CD14-positive monocyte (primary cell): ENCODE results near the gene CMTM3. TPM values are rescaled to one million over a fixed set of nuclear protein-coding genes. Genes with fewer than 3 reads are reported as not detected.
A peak's percentile ranks its signal among the peaks of the same experiment; 100 is the strongest.

Source experiments
- DNase-seq, 3 donors: peaks; one replicate each; pipeline ENCODE4 v3.0.0-alpha.2; 2011 to 2022
- H2AFZ ChIP-seq: 2 replicates; pipeline ENCODE4 v1.6.0; 2012; ENCODE audit warnings: mild to moderate bottlenecking, low read depth, low read length, inconsistent platforms; ENCODE audit not compliant: insufficient read depth, poor library complexity, severe bottlenecking
- H3K27ac ChIP-seq, 2 donors: 1 replicate in 1 of 2; 2 replicates in 1 of 2; pipeline ENCODE4 v1.5.1; 2012 to 2013; ENCODE audit warnings: low read length in 2 of 2, control low read depth in 1 of 2, inconsistent platforms in 1 of 2, low read depth in 1 of 2, mild to moderate bottlenecking in 1 of 2
- H3K27me3 ChIP-seq, 2 donors: one replicate each; pipeline versions ENCODE4 v1.6.0 to v1.6.1; 2011 to 2013; ENCODE audit warnings: low read length in 2 of 2; ENCODE audit not compliant: control insufficient read depth in 2 of 2, insufficient read depth in 2 of 2
- H3K36me3 ChIP-seq, 2 donors: replicated peaks in 1 of 2; 1 replicate in 1 of 2; 2 replicates in 1 of 2; pipeline versions ENCODE4 v1.5.1 to v1.6.1; 2012 to 2013; ENCODE audit warnings: low read length in 2 of 2, control low read depth in 1 of 2, inconsistent platforms in 1 of 2, mild to moderate bottlenecking in 1 of 2; ENCODE audit not compliant: insufficient read depth in 2 of 2, control insufficient read depth in 1 of 2
- H3K4me1 ChIP-seq, 2 donors: 1 replicate in 1 of 2; 2 replicates in 1 of 2; pipeline versions ENCODE4 v1.5.1 to v1.6.1; 2012 to 2013; ENCODE audit warnings: low read length in 2 of 2, control low read depth in 1 of 2, inconsistent platforms in 1 of 2, mild to moderate bottlenecking in 1 of 2, moderate library complexity in 1 of 2; ENCODE audit not compliant: insufficient read depth in 2 of 2, control insufficient read depth in 1 of 2
- H3K4me2 ChIP-seq: replicated peaks from 2 replicates; pipeline ENCODE3; 2012; ENCODE audit warnings: low read length, moderate library complexity, mild to moderate bottlenecking; ENCODE audit not compliant: poor library complexity, severe bottlenecking; ENCODE audit errors: extremely low read depth
- H3K4me3 ChIP-seq, 3 experiments: fragments of 200-600 bp in 1 of 3; sonication (generic) in 1 of 3; replicated peaks in 1 of 3; 1 replicate in 2 of 3; 2 replicates in 1 of 3; pipeline ENCODE4 v1.5.1; 2011 to 2013; ENCODE audit warnings: low read length in 3 of 3, mild to moderate bottlenecking in 3 of 3, control low read depth in 2 of 3, low read depth in 2 of 3, inconsistent platforms in 1 of 3, moderate library complexity in 1 of 3
- H3K79me2 ChIP-seq: 2 replicates; pipeline ENCODE4 v1.6.0; 2012; ENCODE audit warnings: mild to moderate bottlenecking, control low read depth, inconsistent platforms, low read length, moderate library complexity; ENCODE audit not compliant: insufficient read depth
- H3K9ac ChIP-seq: 2 replicates; pipeline ENCODE4 v1.6.0; 2017; ENCODE audit warnings: low read length, mild to moderate bottlenecking; ENCODE audit not compliant: insufficient read depth, poor library complexity, severe bottlenecking
- H3K9me3 ChIP-seq, 2 donors: replicated peaks in 1 of 2; 1 replicate in 1 of 2; 2 replicates in 1 of 2; pipeline versions ENCODE4 v1.5.1 to v1.6.1; 2012 to 2013; ENCODE audit warnings: low read length in 2 of 2, control low read depth in 1 of 2; ENCODE audit not compliant: control insufficient read depth in 1 of 2, insufficient read depth in 1 of 2
- H4K20me1 ChIP-seq: 2 replicates; pipeline ENCODE4 v1.6.0; 2012; ENCODE audit warnings: mild to moderate bottlenecking, low read length, control low read depth, moderate library complexity; ENCODE audit not compliant: insufficient read depth
- H3K27ac Mint-ChIP-seq, 7 donors: one replicate each; pipeline ENCODE4 v1.8.0; 2020; ENCODE audit warnings: mild to moderate bottlenecking in 7 of 7, mixed read lengths in 7 of 7, moderate library complexity in 6 of 7, inconsistent platforms in 2 of 7
- H3K27me3 Mint-ChIP-seq, 3 donors: one replicate each; pipeline ENCODE4 v1.8.0; 2021 to 2022; ENCODE audit warnings: low read depth in 3 of 3, mild to moderate bottlenecking in 3 of 3, mixed read lengths in 3 of 3, moderate library complexity in 3 of 3, inconsistent platforms in 1 of 3
- H3K36me3 Mint-ChIP-seq, 2 donors: one replicate each; pipeline ENCODE4 v1.8.0; 2020; ENCODE audit warnings: mixed read lengths in 2 of 2, inconsistent platforms in 1 of 2, mild to moderate bottlenecking in 1 of 2
- H3K4me1 Mint-ChIP-seq: one replicate; pipeline ENCODE4 v1.8.0; 2020; ENCODE audit warnings: mild to moderate bottlenecking, mixed read lengths
- H3K4me3 Mint-ChIP-seq, 2 donors: one replicate each; pipeline ENCODE4 v1.8.0; 2020; ENCODE audit warnings: mild to moderate bottlenecking in 2 of 2, mixed read lengths in 2 of 2, moderate library complexity in 1 of 2
- H3K9me3 Mint-ChIP-seq, 7 donors: one replicate each; pipeline ENCODE4 v1.8.0; 2020 to 2022; ENCODE audit warnings: mixed read lengths in 7 of 7, mild to moderate bottlenecking in 6 of 7, moderate library complexity in 6 of 7, inconsistent platforms in 2 of 7
- CTCF ChIP-seq: fragments of 200-600 bp; IDR thresholded peaks from one replicate; pipeline ENCODE4 v1.8.0; 2022; ENCODE audit warnings: antibody characterized with exemption, mild to moderate bottlenecking
- WGBS: methylation state at CpG from one replicate; pipeline ENCODE4 v1.1.5; 2013; ENCODE audit warnings: missing lambda C conversion rate; ENCODE audit not compliant: insufficient coverage; 5-methylcytosine and 5-hydroxymethylcytosine counted together
- intact Hi-C, 2 donors: fragments of 100-400 bp; cut with micrococcal nuclease; formaldehyde crosslinking; loops; one replicate each; pipeline versions ENCODE4 v1.15.0 to v1.15.1; 2023
- polyA plus RNA-seq, 3 donors: library from polyadenylated mRNA; depleted of rRNA in 1 of 3; unstranded in 2 of 3; stranded (reverse) in 1 of 3; fragments of 300-500 nt in 2 of 3; fragments of >200 nt in 1 of 3; fragmentation: Illumina TruSeq in 2 of 3; gene quantifications; 1 replicate in 2 of 3; 2 replicates in 1 of 3; pipeline ENCODE4 v1.2.3, GENCODE V29; 2012 to 2021

The CMTM3 gene
- polyA plus RNA-seq, 3 donors: 125 to 131 (median 126) TPM

GRCh38 chr16:66653581-66654350 is 49.3 kb downstream of the CMTM3 start:
- Histone ChIP-seq H3K27ac (peak overlapping the region; percentile 55 to 71), H3K4me1 (peaks cover 67 to 72% of the 10 kb centered on the region in 2 donors), H3K4me2 (peak overlapping the region; percentile 56), H3K79me2 (peaks cover 92% of the 10 kb centered on the region), H3K4me3 (peak overlapping the region in 1 of 3 experiments; percentile 48), H3K9ac (peak overlapping the region; percentile 15), H3K27me3 (no peaks in the 10 kb centered on the region), H4K20me1 (peaks cover 5% of the 10 kb centered on the region), H3K36me3 (no peaks in the 10 kb centered on the region), H2AFZ (peak overlapping the region; percentile 55), H3K9me3 (no peaks in the 10 kb centered on the region)
- Mint-ChIP-seq H3K4me3 (peak overlapping the region in 1 of 2 donors; percentile 46), H3K27ac (peak overlapping the region; percentile 78 to 94 (median 90)), H3K27me3 (peaks cover 0 to 1% (median 0%) of the 10 kb centered on the region in 3 donors), H3K9me3 (peaks cover 0 to 2% (median 0%) of the 10 kb centered on the region in 7 donors), H3K4me1 (peaks cover 68% of the 10 kb centered on the region), H3K36me3 (no peaks in the 10 kb centered on the region)
- intact Hi-C loops: loop anchor here in 1 of 2 donors (5.0 kb wide), 1 partner anchor 44 kb away; the partner anchor contains the start of gene CMTM4
- WGBS: no CpG with 5 or more reads among the region's 6 CpGs
- no peak for TF ChIP-seq CTCF
- peak; percentile 28 to 63 (median 42) for DNase-seq

GRCh38 chr16:66656547-66656946 is 52.0 kb downstream of the CMTM3 start:
- no peak for TF ChIP-seq CTCF
- no peaks in the 10 kb centered on the region for H3K9me3 ChIP-seq
- H3K4me3 ChIP-seq: no peak overlapping the region
- H3K36me3 ChIP-seq: no peaks in the 10 kb centered on the region
- H3K36me3 Mint-ChIP-seq: no peaks in the 10 kb centered on the region
- no peak overlapping the region for H3K9ac ChIP-seq
- WGBS: no CpG with 5 or more reads among the region's 3 CpGs
- no peak overlapping the region for H2AFZ ChIP-seq
- no peak for DNase-seq
- intact Hi-C loops: no loop called here
- no peaks in the 10 kb centered on the region for H3K27me3 ChIP-seq
- H3K4me1 ChIP-seq: peaks cover 74 to 82% of the 10 kb centered on the region in 2 donors
- H3K79me2 ChIP-seq: peaks cover 86% of the 10 kb centered on the region
- H3K4me2 ChIP-seq: no peak overlapping the region
- H3K27ac Mint-ChIP-seq: no peak overlapping the region
- H3K4me3 Mint-ChIP-seq: no peak overlapping the region
- H4K20me1 ChIP-seq: no peaks in the 10 kb centered on the region
- peaks cover 78% of the 10 kb centered on the region for H3K4me1 Mint-ChIP-seq
- H3K27me3 Mint-ChIP-seq: no peaks in the 10 kb centered on the region
- H3K27ac ChIP-seq: no peak overlapping the region
- H3K9me3 Mint-ChIP-seq: peaks cover 0 to 2% (median 0%) of the 10 kb centered on the region in 7 donors
